Brain microvascular endothelial cell (primary cell): ENCODE measurements around the gene MAML3.

Source experiments
- DNase-seq: peaks from one replicate; pipeline ENCODE4 v3.0.0-alpha.2; 2020
- H3K27ac ChIP-seq: fragments of 250-450 bp; sonication (Bioruptor Pico); 2 replicates; pipeline ENCODE4 v1.5.1; 2020; ENCODE audit warnings: mild to moderate bottlenecking, moderate library complexity
- H3K27me3 ChIP-seq: fragments of 250-450 bp; sonication (Bioruptor Pico); replicated peaks from 2 replicates; pipeline ENCODE4 v1.5.1; 2020; ENCODE audit warnings: mild to moderate bottlenecking
- H3K36me3 ChIP-seq: fragments of 250-450 bp; sonication (Bioruptor Pico); replicated peaks from 2 replicates; pipeline ENCODE4 v1.5.1; 2020; ENCODE audit warnings: mild to moderate bottlenecking
- H3K4me3 ChIP-seq: 2 replicates; pipeline ENCODE4 v1.5.1; 2011; ENCODE audit warnings: low read depth, mild to moderate bottlenecking, control low read depth, low read length, moderate library complexity
- in situ Hi-C: cut with HindIII; loops from 2 replicates; pipeline ENCODE4 v1.10.0; 2017; ENCODE audit warnings: low sequenced_read_pairs, low pct_ligation_motif_present
- TF ChIP-seq, protein P1 (sequence below): IDR thresholded peaks from 2 replicates; pipeline ENCODE4 v1.5.1; 2011; ENCODE audit warnings: low read depth, mild to moderate bottlenecking, moderate library complexity, low read length, control low read depth, inconsistent platforms; ENCODE audit errors: missing control alignments

Gene MAML3

DNA sequence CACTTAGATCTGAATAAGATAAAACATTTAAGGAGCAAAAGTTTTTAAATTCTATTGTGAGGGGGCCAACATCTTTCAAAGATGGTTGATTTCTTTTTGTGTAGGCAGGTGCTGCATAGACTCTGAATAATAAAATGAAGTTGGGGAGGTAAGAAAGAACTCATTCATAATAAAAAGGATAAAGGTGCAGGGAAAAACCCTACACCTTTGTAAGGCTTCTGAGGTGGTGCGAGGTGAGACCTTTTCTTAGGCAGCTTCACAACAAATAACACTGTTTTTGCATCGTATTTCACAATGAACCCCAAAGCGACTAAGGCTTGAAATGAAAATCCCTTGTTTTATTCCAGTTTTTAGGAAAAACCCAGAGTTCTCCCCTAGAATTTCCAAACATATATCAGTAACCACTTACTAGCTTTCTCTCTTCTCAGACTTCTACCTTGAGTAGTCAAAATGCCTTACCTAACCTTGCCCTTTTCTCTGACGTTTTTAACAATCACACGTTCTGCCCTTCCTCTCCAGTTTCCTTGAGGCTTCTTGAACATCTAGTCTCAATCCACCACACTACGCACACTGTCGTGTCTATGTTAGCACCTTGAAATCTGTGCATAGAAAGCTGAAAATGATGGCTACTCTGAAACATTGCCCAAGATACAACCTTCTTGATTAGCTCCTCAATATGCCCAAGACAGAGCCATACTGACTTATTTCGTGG, 30.2 kb downstream of the MAML3 start:
- in situ Hi-C loops: no loop called here
- TF ChIP-seq, protein P1, sequence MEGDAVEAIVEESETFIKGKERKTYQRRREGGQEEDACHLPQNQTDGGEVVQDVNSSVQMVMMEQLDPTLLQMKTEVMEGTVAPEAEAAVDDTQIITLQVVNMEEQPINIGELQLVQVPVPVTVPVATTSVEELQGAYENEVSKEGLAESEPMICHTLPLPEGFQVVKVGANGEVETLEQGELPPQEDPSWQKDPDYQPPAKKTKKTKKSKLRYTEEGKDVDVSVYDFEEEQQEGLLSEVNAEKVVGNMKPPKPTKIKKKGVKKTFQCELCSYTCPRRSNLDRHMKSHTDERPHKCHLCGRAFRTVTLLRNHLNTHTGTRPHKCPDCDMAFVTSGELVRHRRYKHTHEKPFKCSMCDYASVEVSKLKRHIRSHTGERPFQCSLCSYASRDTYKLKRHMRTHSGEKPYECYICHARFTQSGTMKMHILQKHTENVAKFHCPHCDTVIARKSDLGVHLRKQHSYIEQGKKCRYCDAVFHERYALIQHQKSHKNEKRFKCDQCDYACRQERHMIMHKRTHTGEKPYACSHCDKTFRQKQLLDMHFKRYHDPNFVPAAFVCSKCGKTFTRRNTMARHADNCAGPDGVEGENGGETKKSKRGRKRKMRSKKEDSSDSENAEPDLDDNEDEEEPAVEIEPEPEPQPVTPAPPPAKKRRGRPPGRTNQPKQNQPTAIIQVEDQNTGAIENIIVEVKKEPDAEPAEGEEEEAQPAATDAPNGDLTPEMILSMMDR: no peak
- H3K36me3 ChIP-seq: no peaks in the 10 kb centered on the region
- H3K27ac ChIP-seq: no peak overlapping the region
- no peak for DNase-seq
- H3K4me3 ChIP-seq: no peak overlapping the region
- no peaks in the 10 kb centered on the region for H3K27me3 ChIP-seq

GRCh38 chr4:140122891-140123290, 31.1 kb downstream of the MAML3 start:
- no peak overlapping the region for H3K4me3 ChIP-seq
- TF ChIP-seq, protein P1: no peak
- in situ Hi-C loops: no loop called here

DNA sequence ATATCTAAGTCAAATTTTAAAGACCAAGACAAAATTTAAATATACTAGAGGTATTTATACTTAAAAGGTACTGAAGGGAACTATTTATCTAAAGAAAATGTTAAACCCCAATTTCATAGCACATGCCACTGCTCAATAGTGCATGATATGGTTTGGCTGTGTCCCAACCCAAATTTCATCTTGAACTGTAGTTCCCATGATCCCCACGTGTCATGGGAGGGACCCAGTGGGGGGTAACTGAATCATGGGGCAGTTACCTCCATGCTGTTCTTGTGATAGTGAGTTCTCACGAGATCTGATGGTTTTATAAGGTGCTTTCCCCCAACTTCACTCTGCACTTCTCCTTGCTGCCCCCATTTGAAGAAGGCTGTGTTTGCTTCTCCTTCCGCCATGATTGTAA, 32.3 kb downstream of the MAML3 start:
- no peaks in the 10 kb centered on the region for H3K27me3 ChIP-seq
- DNase-seq: no peak
- no peak overlapping the region for H3K27ac ChIP-seq
- TF ChIP-seq, protein P1: no peak
- in situ Hi-C loops: no loop called here
- H3K36me3 ChIP-seq: no peaks in the 10 kb centered on the region
- no peak overlapping the region for H3K4me3 ChIP-seq

More at GRCh38 chr4:140122891-140123290, 31.1 kb downstream of the MAML3 start:
- Histone ChIP-seq H3K36me3 (no peaks in the 10 kb centered on the region), H3K27me3 (no peaks in the 10 kb centered on the region), H3K27ac (no peak overlapping the region)
- no peak for DNase-seq

DNA sequence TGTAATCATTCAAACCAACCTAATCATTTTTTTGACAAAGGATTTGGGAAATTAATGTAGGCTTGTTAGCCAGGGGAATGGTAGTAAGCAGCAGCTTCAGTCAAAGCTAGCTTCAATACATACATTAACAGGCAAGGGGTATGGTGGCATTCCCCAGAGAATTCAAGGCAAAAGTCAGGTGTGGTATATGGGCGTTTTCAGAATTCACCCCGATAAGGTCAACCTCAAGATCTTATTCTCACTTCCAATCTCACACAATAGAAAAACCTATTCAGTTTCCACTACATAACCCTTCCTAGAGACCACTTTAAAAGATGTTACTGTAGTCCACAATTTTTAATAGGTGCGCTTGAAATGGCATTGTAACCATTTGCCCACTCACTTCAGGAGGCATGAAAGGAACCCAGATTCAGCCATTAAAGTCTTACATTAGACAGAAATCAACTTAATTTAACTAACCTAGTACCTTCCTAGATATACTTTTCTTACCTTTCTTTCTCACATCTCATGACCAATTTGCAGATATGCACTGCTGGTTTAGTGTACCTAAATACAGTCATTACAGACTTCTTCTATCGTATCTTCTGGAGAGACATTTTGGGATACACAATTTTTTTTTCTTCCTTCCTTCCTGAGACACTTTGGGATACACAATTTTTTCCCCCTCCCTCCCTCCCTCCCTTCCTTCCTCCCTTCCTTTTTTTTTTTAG, 34.9 kb downstream of the MAML3 start:
- no peak overlapping the region for H3K4me3 ChIP-seq
- no peak overlapping the region for H3K27ac ChIP-seq
- no peaks in the 10 kb centered on the region for H3K36me3 ChIP-seq
- H3K27me3 ChIP-seq: no peaks in the 10 kb centered on the region
- in situ Hi-C loops: no loop called here
- TF ChIP-seq, protein P1: no peak
- no peak for DNase-seq

DNA sequence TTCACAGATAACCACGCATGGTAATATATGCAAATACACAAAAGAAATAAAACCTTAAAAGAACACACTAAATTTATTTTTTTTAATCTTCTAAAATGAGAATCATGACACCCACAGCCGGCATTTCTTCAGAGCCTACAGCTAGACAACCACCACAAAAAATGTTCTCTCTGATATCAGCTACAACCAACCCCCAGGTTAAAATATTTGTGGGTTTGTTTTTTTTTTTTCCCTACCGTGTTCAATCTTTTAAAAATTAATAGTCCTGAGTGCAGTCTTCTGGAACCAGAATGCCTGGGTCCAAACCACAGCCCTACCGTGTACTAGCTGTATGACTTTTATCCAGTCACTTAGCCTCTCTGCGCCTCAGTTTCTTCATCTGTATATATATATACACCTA, 36.0 kb downstream of the MAML3 start:
- TF ChIP-seq, protein P1: no peak
- no peak overlapping the region for H3K27ac ChIP-seq
- in situ Hi-C loops: no loop called here
- H3K27me3 ChIP-seq: no peaks in the 10 kb centered on the region
- no peaks in the 10 kb centered on the region for H3K36me3 ChIP-seq
- no peak overlapping the region for H3K4me3 ChIP-seq
- no peak for DNase-seq
